HG03108 (cell line): ENCODE results near the gene SPINT4.
"Not testable (repeated sequence)": the region's sequence is repeated elsewhere in the genome, so short reads cannot be mapped to it uniquely, and the experiment has no call there.

Experiments
- ATAC-seq: cut with Tn5 transposase; IDR thresholded peaks from one replicate; pipeline ENCODE4 v1.9.1; 2021; ENCODE audit warnings: moderate library complexity; ENCODE audit not compliant: unreplicated experiment

The SPINT4 gene

DNA sequence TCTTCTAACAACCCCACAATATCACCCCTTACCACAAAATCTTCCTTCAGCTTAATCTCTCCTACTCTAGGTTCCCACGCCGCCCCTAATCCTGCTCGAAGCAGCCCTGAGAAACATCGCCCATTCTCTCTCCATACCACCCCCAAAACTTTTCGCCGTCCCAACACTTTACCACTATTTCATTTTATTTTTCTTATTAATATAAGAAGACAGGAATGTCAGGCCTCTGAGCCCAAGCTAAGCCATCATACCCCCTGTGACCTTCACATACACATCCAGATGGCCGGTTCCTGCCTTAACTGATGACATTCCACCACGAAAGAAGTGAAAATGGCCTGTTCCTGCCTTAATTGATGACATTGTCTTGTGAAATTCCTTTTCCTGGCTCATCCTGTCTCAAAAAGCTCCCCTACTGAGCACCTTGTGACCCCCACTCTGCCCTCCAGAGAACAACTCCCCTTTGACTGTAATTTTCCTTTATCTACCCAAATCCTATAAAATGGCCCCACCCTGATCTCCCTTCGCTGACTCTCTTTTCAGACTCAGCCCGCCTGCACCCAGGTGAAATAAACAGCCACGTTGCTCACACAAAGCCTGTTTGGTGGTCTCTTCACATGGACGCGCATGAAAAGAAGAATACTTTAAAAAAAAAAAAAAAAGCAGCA lies 42.6 kb downstream of the SPINT4 start:
- not testable (repeated sequence) for ATAC-seq

DNA sequence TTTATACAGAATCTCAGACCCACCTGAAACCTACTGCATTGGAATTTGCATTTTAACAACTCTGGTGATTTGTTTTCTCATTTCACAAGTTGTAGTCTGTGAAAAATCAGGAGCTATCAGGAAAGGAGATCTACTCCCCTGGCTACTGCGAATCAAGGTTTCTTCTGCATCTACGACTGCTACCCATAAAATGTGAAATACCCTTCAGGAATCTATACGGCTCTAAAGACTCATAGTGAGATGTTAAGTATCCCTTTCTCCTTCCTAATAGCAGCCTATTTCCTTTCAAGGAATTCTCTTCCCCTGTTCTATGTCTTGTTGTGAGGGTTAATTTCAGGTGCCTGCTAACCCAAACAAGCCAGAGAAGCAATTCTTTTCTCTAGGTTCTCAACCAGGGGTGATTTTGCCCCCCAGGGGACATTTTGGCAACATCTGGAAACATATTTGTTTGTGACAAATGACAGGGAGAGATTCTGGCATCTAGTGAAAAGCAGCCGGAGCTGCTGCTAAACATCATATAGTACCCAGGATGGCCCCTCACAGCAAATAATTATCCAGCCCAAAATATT lies 43.2 kb downstream of the SPINT4 start:
- no peak for ATAC-seq

DNA sequence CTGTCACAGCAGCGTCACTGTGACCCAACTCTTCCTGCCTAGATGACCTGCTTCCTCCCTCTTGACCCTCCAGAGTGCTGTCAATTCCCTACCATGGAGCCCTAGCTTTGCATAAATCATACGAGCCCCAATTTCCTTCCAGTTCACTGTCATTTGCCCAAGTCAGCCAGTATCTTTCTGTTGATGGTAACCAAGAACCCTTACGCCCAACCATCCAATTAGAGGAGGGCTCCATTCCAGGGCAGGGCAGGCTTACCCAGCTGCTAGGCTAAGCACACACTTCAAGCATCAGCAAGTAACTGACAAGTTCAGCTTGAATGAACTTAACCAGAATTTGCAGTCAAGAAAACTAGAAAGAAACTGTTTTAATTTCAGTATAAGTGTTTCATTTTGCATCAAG lies 43.8 kb downstream of the SPINT4 start:
- no peak for ATAC-seq

DNA sequence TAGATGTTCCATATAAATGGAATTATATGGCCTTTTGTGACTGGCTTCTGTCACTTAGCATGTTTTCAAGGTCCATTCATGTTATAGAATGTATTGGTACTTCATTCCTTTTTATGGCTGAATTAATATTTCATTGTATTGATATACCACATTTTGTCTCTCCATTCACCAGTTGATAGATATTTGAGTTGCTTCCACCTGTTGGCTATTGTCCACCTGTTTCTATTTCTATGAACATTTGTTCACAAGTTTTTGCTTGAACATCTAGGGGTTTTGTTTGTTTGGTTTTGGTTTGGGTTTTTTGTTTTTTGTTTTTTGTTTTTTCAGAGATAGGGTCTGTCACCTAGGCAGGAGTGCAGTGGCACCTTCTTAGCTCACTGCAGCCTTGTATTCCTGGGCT lies 46.3 kb downstream of the SPINT4 start:
- ATAC-seq, result no peak

DNA sequence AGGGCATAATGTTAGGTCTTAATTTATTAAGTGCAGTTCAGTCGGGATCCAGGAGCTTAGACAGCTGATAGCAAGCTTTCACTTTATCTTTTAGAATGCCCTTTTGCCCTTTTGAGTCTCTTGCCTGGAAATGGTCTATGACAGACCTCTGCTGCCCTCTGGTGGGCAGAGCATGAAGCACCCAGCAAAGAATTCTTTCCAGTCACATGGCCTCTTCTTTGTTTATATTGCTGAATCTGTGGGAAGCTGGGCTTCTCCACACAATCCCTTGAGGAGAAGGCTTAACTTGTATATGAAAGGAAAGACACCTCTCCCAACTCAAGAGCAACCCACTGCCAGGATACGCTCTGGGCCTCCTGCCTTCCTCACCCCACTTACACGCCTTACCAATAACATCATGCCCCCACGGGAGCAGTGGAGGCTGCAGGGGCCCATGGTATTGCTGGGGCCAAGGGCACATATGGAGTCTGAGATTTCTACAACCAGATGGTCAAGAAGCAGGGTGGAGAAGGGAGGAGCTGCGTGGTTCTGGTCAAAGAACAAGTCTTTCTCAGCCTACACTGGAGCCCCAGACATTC lies 49.1 kb downstream of the SPINT4 start:
- no peak for ATAC-seq

DNA sequence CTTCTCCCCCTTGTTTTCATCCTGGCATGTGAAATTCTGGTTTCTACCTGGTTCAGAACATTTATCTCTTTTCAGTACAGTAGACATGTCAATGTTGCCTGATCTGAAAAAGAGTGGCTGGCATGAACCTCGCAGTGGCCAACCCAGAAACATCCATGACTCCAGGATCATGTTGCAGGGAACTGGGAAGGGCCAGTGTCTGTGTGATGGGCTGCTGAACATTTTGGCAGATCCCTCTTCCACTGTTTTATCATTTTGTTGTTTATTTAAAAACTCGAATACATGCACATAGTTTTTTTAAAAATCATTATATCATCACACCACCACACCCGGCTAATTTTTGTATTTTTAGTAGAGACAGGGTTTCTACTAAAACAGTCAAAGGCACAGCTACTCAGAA lies 50.5 kb downstream of the SPINT4 start:
- no peak for ATAC-seq

DNA sequence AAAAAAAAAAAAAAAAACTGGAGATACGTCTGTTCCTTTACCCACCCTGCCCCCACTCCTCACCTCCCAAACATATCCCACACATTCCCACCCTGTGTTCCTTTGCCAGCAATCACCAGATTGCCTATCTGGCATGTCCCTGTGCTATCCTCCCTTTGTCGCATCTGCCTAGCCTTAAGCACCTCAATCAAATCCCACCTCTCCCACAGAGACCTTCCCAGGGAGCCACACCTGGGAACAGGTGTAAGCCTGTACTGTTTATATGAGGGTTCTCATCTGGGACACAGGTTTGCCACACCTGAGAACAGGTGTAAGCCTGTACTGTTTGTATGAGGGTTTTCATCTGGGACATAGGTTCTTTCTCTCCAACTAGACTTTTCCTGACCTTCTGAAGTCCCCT lies 52.8 kb downstream of the SPINT4 start:
- no peak for ATAC-seq

DNA sequence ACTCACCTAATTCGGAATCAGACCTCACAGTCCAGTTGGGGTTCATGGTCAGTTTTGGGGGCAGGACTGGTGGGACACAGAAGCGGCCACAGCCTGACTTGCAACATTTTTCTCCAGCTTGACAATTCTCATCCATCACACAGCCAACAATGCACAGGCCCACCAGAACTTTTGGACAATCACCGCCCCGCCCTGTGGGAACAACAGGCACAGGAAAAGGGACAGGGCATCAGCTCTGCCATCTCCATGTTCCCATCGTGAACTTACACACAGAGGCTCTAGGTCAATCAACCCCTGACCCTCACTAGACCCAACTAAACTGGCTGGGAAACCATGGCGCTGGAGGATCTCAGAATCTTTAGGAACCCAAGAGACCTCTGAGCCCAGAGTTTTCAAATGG lies 53.3 kb downstream of the SPINT4 start:
- ATAC-seq, result no peak
